SK-N-SH (cell line): ENCODE results near the gene CD300LG. TPM values are rescaled to one million over a fixed set of nuclear protein-coding genes. Genes with fewer than 3 reads are reported as not detected.

ENCODE experiments used
- CTCF ChIA-PET: fragments of 300-600, 350-600 bp; formaldehyde crosslinking; extraction: SDS; loops from one replicate; lab custom pipeline; 2021; lab: Yijun Ruan, JAX
- POLR2A ChIA-PET: fragments of 350-600 bp; sonication (Branson Sonifier 250); formaldehyde crosslinking; extraction: SDS; loops from one replicate; lab custom pipeline; 2020; ENCODE audit warnings: antibody characterized with exemption, inconsistent platforms; lab: Yijun Ruan, JAX
- DNase-seq: peaks from one replicate; pipeline ENCODE4 v3.0.0; 2012
- H2AFZ ChIP-seq: fragments of 200-600 bp; sonication (generic); 2 replicates; pipeline ENCODE4 v1.8.1; 2016; ENCODE audit warnings: antibody characterized with exemption, mild to moderate bottlenecking, low read depth
- H3F3A ChIP-seq: fragments of 200-600 bp; sonication (generic); replicated peaks from 2 replicates; pipeline ENCODE3; 2016; ENCODE audit warnings: antibody characterized with exemption, mild to moderate bottlenecking; ENCODE audit not compliant: insufficient read depth
- H3K27ac ChIP-seq, 2 experiments: fragments of 200-500 bp in 1 of 2; fragments of 200-600 bp in 1 of 2; sonication (Bioruptor generic) in 1 of 2; sonication (generic), shearing (Covaris generic) in 1 of 2; 2 replicates each; pipeline versions ENCODE4 v1.5.1 to v1.6.1; 2014 to 2016; ENCODE audit warnings: low read depth in 2 of 2, inconsistent platforms in 1 of 2, low read length in 1 of 2, mild to moderate bottlenecking in 1 of 2, mixed read lengths in 1 of 2
- H3K27me3 ChIP-seq: fragments of 200-600 bp; sonication (generic), shearing (Covaris generic); 2 replicates; pipeline ENCODE4 v1.6.1; 2016; ENCODE audit warnings: mixed run types; ENCODE audit not compliant: insufficient read depth
- H3K36me3 ChIP-seq, 2 experiments: fragments of 200-500 bp in 1 of 2; fragments of 200-600 bp in 1 of 2; sonication (Bioruptor generic) in 1 of 2; sonication (generic) in 1 of 2; replicated peaks in 1 of 2; 2 replicates each; pipeline versions ENCODE3 to v1.5.1; 2014 to 2016; ENCODE audit warnings: low read length in 1 of 2, mild to moderate bottlenecking in 1 of 2; ENCODE audit not compliant: insufficient read depth in 2 of 2, control insufficient read depth in 1 of 2
- H3K4me1 ChIP-seq, 2 experiments: fragments of 200-500 bp in 1 of 2; fragments of 200-600 bp in 1 of 2; sonication (Bioruptor generic) in 1 of 2; sonication (generic), shearing (Covaris generic) in 1 of 2; 2 replicates each; pipeline versions ENCODE4 v1.5.1 to v1.6.1; 2014 to 2016; ENCODE audit warnings: low read depth in 1 of 2, low read length in 1 of 2, mixed run types in 1 of 2; ENCODE audit not compliant: insufficient read depth in 2 of 2, control insufficient read depth in 1 of 2
- H3K4me2 ChIP-seq: fragments of 200-600 bp; sonication (generic), shearing (Covaris generic); 2 replicates; pipeline ENCODE4 v1.6.1; 2017; ENCODE audit warnings: mixed run types
- H3K4me3 ChIP-seq, 2 experiments: fragments of 200-500 bp in 1 of 2; fragments of 200-600 bp in 1 of 2; sonication (Bioruptor generic) in 1 of 2; sonication (generic), shearing (Covaris generic) in 1 of 2; 2 replicates each; pipeline versions ENCODE4 v1.5.1 to v1.8.1; 2014 to 2016; ENCODE audit warnings: low read depth in 2 of 2, inconsistent platforms in 1 of 2, low read length in 1 of 2, mild to moderate bottlenecking in 1 of 2, mixed read lengths in 1 of 2, moderate library complexity in 1 of 2
- H3K79me2 ChIP-seq: fragments of 200-600 bp; sonication (generic); 2 replicates; pipeline ENCODE4 v1.8.1; 2017; ENCODE audit warnings: mild to moderate bottlenecking; ENCODE audit not compliant: insufficient read depth
- H3K9ac ChIP-seq: fragments of 200-600 bp; sonication (generic); 2 replicates; pipeline ENCODE4 v1.6.1; 2017; ENCODE audit warnings: mixed run types
- H3K9me2 ChIP-seq: fragments of 200-600 bp; sonication (generic); 2 replicates; pipeline ENCODE4 v1.6.1; 2017; ENCODE audit warnings: mixed run types
- H3K9me3 ChIP-seq: fragments of 200-600 bp; sonication (generic); 2 replicates; pipeline ENCODE4 v1.6.1; 2017; ENCODE audit warnings: mixed run types, mild to moderate bottlenecking, moderate library complexity
- H4K20me1 ChIP-seq: fragments of 200-600 bp; sonication (generic); 2 replicates; pipeline ENCODE4 v1.6.1; 2017; ENCODE audit warnings: mild to moderate bottlenecking, mixed run types; ENCODE audit not compliant: insufficient read depth
- ELF1 ChIP-seq: IDR thresholded peaks from 2 replicates; pipeline ENCODE4 v1.4.0; 2012
- EZH2phosphoT487 ChIP-seq: fragments of 200-600 bp; sonication (generic); IDR thresholded peaks from 2 replicates; pipeline ENCODE4 v1.6.1; 2017; ENCODE audit warnings: low read depth, mixed run types, mild to moderate bottlenecking, antibody characterized with exemption, moderate library complexity, borderline replicate concordance
- GABPA ChIP-seq: IDR thresholded peaks from 2 replicates; pipeline ENCODE4 v1.4.0; 2012; ENCODE audit warnings: low read depth, mild to moderate bottlenecking
- GATA2 ChIP-seq: sonication (generic); formaldehyde crosslinking; IDR thresholded peaks from 2 replicates; pipeline ENCODE4 v1.5.0; 2020; ENCODE audit warnings: mild to moderate bottlenecking, missing genetic modification reagents
- JUND ChIP-seq: IDR thresholded peaks from 2 replicates; pipeline ENCODE4 v1.4.0; 2012
- MEF2A ChIP-seq: IDR thresholded peaks from 2 replicates; pipeline ENCODE4 v1.4.0; 2012; ENCODE audit warnings: low read depth, borderline replicate concordance
- MXI1 ChIP-seq: IDR thresholded peaks from 2 replicates; pipeline ENCODE4 v1.6.1; 2012; ENCODE audit warnings: mild to moderate bottlenecking, low read depth, low read length, improper control_type of control experiment
- NFIC ChIP-seq: IDR thresholded peaks from 2 replicates; pipeline ENCODE4 v1.4.0; 2012; ENCODE audit warnings: borderline replicate concordance
- POLR2AphosphoS5 ChIP-seq: IDR thresholded peaks from 2 replicates; pipeline ENCODE4 v1.6.1; 2012; ENCODE audit warnings: low read depth, low read length
- RFX5 ChIP-seq: IDR thresholded peaks from 2 replicates; pipeline ENCODE4 v1.6.1; 2012; ENCODE audit warnings: mild to moderate bottlenecking, improper control_type of control experiment, low read length
- RXRA ChIP-seq: IDR thresholded peaks from 2 replicates; pipeline ENCODE4 v1.4.0; 2012; ENCODE audit warnings: low read depth, mild to moderate bottlenecking, borderline replicate concordance
- TAF1 ChIP-seq: IDR thresholded peaks from 2 replicates; pipeline ENCODE4 v1.6.1; 2012; ENCODE audit warnings: low read depth, mild to moderate bottlenecking, low read length, moderate library complexity, borderline replicate concordance
- TEAD4 ChIP-seq: IDR thresholded peaks from 2 replicates; pipeline ENCODE4 v1.4.0; 2012; ENCODE audit warnings: mild to moderate bottlenecking, borderline replicate concordance; ENCODE audit not compliant: insufficient read depth
- YY1 ChIP-seq: IDR thresholded peaks from 2 replicates; pipeline ENCODE4 v1.4.0; 2012; ENCODE audit warnings: low read depth, mild to moderate bottlenecking
- WGBS: methylation state at CpG from one replicate; pipeline ENCODE4 v1.1.6; 2017; ENCODE audit warnings: low lambda C conversion rate; 5-methylcytosine and 5-hydroxymethylcytosine counted together
- polyA plus RNA-seq, 3 experiments: library from polyadenylated mRNA; depleted of rRNA; stranded (reverse); fragments of >200 nt; gene quantifications; 2 replicates each; pipeline ENCODE4 v1.2.3, GENCODE V29; 2012
- TF ChIP-seq, protein P1 (sequence below): fragments of 200-600 bp; sonication (generic); IDR thresholded peaks from 2 replicates; pipeline ENCODE4 v1.6.1; 2017; ENCODE audit warnings: antibody characterized with exemption, mild to moderate bottlenecking, moderate library complexity
- TF ChIP-seq, protein P2 (sequence below): IDR thresholded peaks from 2 replicates; pipeline ENCODE4 v1.4.0; 2012; ENCODE audit warnings: low read depth, borderline replicate concordance
- TF ChIP-seq, protein P3 (sequence below): fragments of 150-350 bp; IDR thresholded peaks from 2 replicates; pipeline ENCODE4 v1.6.1; 2017; ENCODE audit warnings: antibody characterized with exemption, low read length, low read depth, borderline replicate concordance

The CD300LG gene
- polyA plus RNA-seq, 1 of the 3 experiments (the other 2 are of a cell fraction), result not detected

DNA sequence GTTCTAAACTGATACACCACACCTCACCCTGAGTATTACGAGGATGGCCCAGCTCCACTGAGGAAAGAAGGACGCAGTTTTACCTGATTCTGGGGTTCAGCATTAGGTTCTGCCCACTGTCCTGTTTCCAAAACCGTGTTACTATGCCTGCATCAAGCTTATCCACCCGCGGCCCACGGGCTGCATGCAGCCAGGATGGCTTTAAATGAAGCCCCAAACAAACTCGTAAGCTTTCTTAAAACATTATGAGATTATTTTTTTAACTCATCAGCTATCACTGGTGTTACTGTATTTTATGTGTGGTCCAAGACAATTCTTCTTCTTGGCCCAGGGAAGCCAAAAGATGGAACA, 4.0 kb upstream of the CD300LG start:
- Histone ChIP-seq H3K4me2 (no peak overlapping the region), H3K27ac (no peak overlapping the region), H3K4me1 (peaks cover 0 to 10% of the 10 kb centered on the region in 2 experiments; a peak in 1 of 4 replicates), H2AFZ (no peak overlapping the region), H3K4me3 (no peak overlapping the region), H3K27me3 (no peaks in the 10 kb centered on the region), H3K9me2 (no peaks in the 10 kb centered on the region), H3K79me2 (no peaks in the 10 kb centered on the region), H3K36me3 (no peaks in the 10 kb centered on the region), H3K9me3 (no peaks in the 10 kb centered on the region), H3K9ac (no peak overlapping the region), H4K20me1 (no peaks in the 10 kb centered on the region), H3F3A (peaks cover 7% of the 10 kb centered on the region)
- DNase-seq, result no peak
- ChIA-PET CTCF (interaction anchor here (0.7 to 1.2 kb wide), 4 partner anchors 9 to 151 kb away, joined by 3 to 5 read pairs (median 4); no protein-coding TSS in a partner anchor), POLR2A (interaction anchor here (0.6 to 1.1 kb wide), 2 partner anchors 13 to 297 kb away, joined by 3 read pairs; partner anchors contain the start of gene ETV4)
- WGBS, result 72% methylated on average over 7 of the region's 7 CpGs
- TF ChIP-seq, protein P1, sequence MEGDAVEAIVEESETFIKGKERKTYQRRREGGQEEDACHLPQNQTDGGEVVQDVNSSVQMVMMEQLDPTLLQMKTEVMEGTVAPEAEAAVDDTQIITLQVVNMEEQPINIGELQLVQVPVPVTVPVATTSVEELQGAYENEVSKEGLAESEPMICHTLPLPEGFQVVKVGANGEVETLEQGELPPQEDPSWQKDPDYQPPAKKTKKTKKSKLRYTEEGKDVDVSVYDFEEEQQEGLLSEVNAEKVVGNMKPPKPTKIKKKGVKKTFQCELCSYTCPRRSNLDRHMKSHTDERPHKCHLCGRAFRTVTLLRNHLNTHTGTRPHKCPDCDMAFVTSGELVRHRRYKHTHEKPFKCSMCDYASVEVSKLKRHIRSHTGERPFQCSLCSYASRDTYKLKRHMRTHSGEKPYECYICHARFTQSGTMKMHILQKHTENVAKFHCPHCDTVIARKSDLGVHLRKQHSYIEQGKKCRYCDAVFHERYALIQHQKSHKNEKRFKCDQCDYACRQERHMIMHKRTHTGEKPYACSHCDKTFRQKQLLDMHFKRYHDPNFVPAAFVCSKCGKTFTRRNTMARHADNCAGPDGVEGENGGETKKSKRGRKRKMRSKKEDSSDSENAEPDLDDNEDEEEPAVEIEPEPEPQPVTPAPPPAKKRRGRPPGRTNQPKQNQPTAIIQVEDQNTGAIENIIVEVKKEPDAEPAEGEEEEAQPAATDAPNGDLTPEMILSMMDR, result no peak
- no peak for TF ChIP-seq RFX5
- TF ChIP-seq, protein P2, sequence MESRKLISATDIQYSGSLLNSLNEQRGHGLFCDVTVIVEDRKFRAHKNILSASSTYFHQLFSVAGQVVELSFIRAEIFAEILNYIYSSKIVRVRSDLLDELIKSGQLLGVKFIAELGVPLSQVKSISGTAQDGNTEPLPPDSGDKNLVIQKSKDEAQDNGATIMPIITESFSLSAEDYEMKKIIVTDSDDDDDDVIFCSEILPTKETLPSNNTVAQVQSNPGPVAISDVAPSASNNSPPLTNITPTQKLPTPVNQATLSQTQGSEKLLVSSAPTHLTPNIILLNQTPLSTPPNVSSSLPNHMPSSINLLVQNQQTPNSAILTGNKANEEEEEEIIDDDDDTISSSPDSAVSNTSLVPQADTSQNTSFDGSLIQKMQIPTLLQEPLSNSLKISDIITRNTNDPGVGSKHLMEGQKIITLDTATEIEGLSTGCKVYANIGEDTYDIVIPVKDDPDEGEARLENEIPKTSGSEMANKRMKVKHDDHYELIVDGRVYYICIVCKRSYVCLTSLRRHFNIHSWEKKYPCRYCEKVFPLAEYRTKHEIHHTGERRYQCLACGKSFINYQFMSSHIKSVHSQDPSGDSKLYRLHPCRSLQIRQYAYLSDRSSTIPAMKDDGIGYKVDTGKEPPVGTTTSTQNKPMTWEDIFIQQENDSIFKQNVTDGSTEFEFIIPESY, result no peak
- no peak for TF ChIP-seq MEF2A
- no peak for TF ChIP-seq ELF1
- no peak for TF ChIP-seq RXRA
- no peak for TF ChIP-seq GATA2 (CRISPR knock-in tag)
- no peak for TF ChIP-seq YY1
- no peak for TF ChIP-seq EZH2phosphoT487
- TF ChIP-seq JUND, result no peak
- TF ChIP-seq MXI1, result no peak
- TF ChIP-seq, protein P3, sequence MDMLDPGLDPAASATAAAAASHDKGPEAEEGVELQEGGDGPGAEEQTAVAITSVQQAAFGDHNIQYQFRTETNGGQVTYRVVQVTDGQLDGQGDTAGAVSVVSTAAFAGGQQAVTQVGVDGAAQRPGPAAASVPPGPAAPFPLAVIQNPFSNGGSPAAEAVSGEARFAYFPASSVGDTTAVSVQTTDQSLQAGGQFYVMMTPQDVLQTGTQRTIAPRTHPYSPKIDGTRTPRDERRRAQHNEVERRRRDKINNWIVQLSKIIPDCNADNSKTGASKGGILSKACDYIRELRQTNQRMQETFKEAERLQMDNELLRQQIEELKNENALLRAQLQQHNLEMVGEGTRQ, result no peak
- no peak for TF ChIP-seq GABPA
- no peak for TF ChIP-seq POLR2AphosphoS5
- TF ChIP-seq NFIC, result no peak
- no peak for TF ChIP-seq TAF1
- TF ChIP-seq TEAD4, result no peak
